Endothelial cell of umbilical vein (primary cell): ENCODE results near the gene PDE6C. TPM values are rescaled to one million over a fixed set of nuclear protein-coding genes. Genes with fewer than 3 reads are reported as not detected.

Source experiments
- BruUV-seq: library from RNA; stranded (reverse); fragments of 400-500 nt; replicated peaks from 2 replicates; lab custom pipeline; 2021; lab: Mats Ljungman, UMichigan
- CTCF ChIA-PET: fragments of 300-600, 350-600 bp; sonication (Branson Sonifier 250); formaldehyde crosslinking; loops from one replicate; lab custom pipeline; 2021; ENCODE audit warnings: antibody characterized with exemption, inconsistent platforms; lab: Charles Lee
- POLR2A ChIA-PET: fragments of 300-600, 350-600 bp; sonication (Branson Sonifier 250); formaldehyde crosslinking; loops from one replicate; lab custom pipeline; 2021; ENCODE audit warnings: antibody characterized with exemption, inconsistent platforms; lab: Charles Lee
- DNase-seq: peaks from one replicate; pipeline ENCODE4 v3.0.0-alpha.2; 2011; ENCODE audit warnings: low read depth, low spot score
- FAIRE-seq: peaks from 2 replicates; lab custom pipeline; 2011; peaks lifted over from hg19 to GRCh38; lab: Jason Lieb, UNC
- H2AFZ ChIP-seq: 2 replicates; pipeline ENCODE4 v1.6.0; 2012; ENCODE audit warnings: low read depth, low read length, control low read depth, inconsistent platforms
- H3K27ac ChIP-seq: 2 replicates; pipeline ENCODE4 v1.5.1; 2011; ENCODE audit warnings: low read depth, mild to moderate bottlenecking, control low read depth, low read length, moderate library complexity; ENCODE audit not compliant: insufficient read depth
- H3K27me3 ChIP-seq, 2 experiments: 2 replicates each; pipeline versions ENCODE4 v1.6.0 to v1.6.1; 2011; ENCODE audit warnings: low read length in 2 of 2, mixed read lengths in 1 of 2; ENCODE audit not compliant: control insufficient read depth in 2 of 2, insufficient read depth in 2 of 2
- H3K36me3 ChIP-seq, 2 experiments: 2 replicates in 1 of 2; 3 replicates in 1 of 2; pipeline ENCODE4 v1.5.1; 2011; ENCODE audit warnings: low read length in 2 of 2, mild to moderate bottlenecking in 1 of 2, moderate library complexity in 1 of 2; ENCODE audit not compliant: control insufficient read depth in 2 of 2, insufficient read depth in 2 of 2; ENCODE audit errors: extremely low read depth in 1 of 2
- H3K4me1 ChIP-seq: 3 replicates; pipeline ENCODE4 v1.5.1; 2011; ENCODE audit warnings: mild to moderate bottlenecking, low read length; ENCODE audit not compliant: control insufficient read depth, insufficient read depth; ENCODE audit errors: extremely low read depth
- H3K4me2 ChIP-seq: 2 replicates; pipeline ENCODE4 v1.6.1; 2011; ENCODE audit warnings: low read length, control low read depth, mixed read lengths; ENCODE audit not compliant: insufficient read depth
- H3K4me3 ChIP-seq, 3 experiments: fragments of 200-600 bp in 1 of 3; sonication (generic), shearing (Covaris generic) in 1 of 3; replicated peaks in 1 of 3; 2 replicates each; pipeline ENCODE4 v1.5.1; 2011 to 2016; ENCODE audit warnings: control low read depth in 3 of 3, low read length in 3 of 3, mild to moderate bottlenecking in 2 of 3, inconsistent platforms in 1 of 3, low read depth in 1 of 3, moderate library complexity in 1 of 3; ENCODE audit not compliant: insufficient read depth in 1 of 3
- H3K79me2 ChIP-seq: 2 replicates; pipeline ENCODE4 v1.6.0; 2012; ENCODE audit warnings: low read length, inconsistent platforms; ENCODE audit not compliant: control insufficient read depth, insufficient read depth
- H3K9ac ChIP-seq: replicated peaks from 2 replicates; pipeline ENCODE3; 2011; ENCODE audit warnings: low read length, control low read depth; ENCODE audit not compliant: insufficient read depth; ENCODE audit errors: extremely low read depth
- H3K9me1 ChIP-seq: replicated peaks from 3 replicates; pipeline ENCODE4 v1.6.0; 2011; ENCODE audit warnings: mild to moderate bottlenecking, low read length; ENCODE audit not compliant: control insufficient read depth, insufficient read depth; ENCODE audit errors: extremely low read depth
- H3K9me3 ChIP-seq: replicated peaks from 2 replicates; pipeline ENCODE4 v1.5.1; 2012; ENCODE audit warnings: low read length, inconsistent platforms; ENCODE audit not compliant: control insufficient read depth, insufficient read depth
- H4K20me1 ChIP-seq: replicated peaks from 2 replicates; pipeline ENCODE3; 2011; ENCODE audit warnings: mild to moderate bottlenecking, low read length; ENCODE audit not compliant: control insufficient read depth, insufficient read depth; ENCODE audit errors: extremely low read depth
- EZH2 ChIP-seq: IDR thresholded peaks from 2 replicates; pipeline ENCODE4 v1.6.1; 2012; ENCODE audit warnings: borderline replicate concordance, low read depth, mild to moderate bottlenecking, moderate library complexity, low read length, inconsistent platforms; ENCODE audit not compliant: severe bottlenecking
- FOS ChIP-seq: IDR thresholded peaks from 2 replicates; pipeline ENCODE4 v1.6.1; 2011; ENCODE audit warnings: mild to moderate bottlenecking, low read length, moderate library complexity, borderline replicate concordance; ENCODE audit not compliant: insufficient read depth
- GATA2 ChIP-seq: IDR thresholded peaks from 2 replicates; pipeline ENCODE4 v1.7.0; 2011; ENCODE audit warnings: low read depth, mild to moderate bottlenecking, moderate library complexity, mixed read lengths, low read length; ENCODE audit not compliant: insufficient read length, insufficient read depth
- JUN ChIP-seq: IDR thresholded peaks from 2 replicates; pipeline ENCODE4 v1.6.1; 2011; ENCODE audit warnings: borderline replicate concordance, low read depth; ENCODE audit not compliant: insufficient read length, insufficient read depth
- MAX ChIP-seq: IDR thresholded peaks from 2 replicates; pipeline ENCODE4 v1.6.1; 2011; ENCODE audit not compliant: insufficient read depth, insufficient read length
- MYC ChIP-seq: IDR thresholded peaks from one replicate; pipeline ENCODE4 v1.6.1; 2011; ENCODE audit warnings: mild to moderate bottlenecking, low read depth, low read length
- POLR2A ChIP-seq: IDR thresholded peaks from 2 replicates; pipeline ENCODE4 v1.6.1; 2012; ENCODE audit warnings: low read depth, mild to moderate bottlenecking, control low read depth, low read length
- POLR2AphosphoS5 ChIP-seq: IDR thresholded peaks from 2 replicates; pipeline ENCODE4 v1.6.1; 2012; ENCODE audit warnings: low read depth, mild to moderate bottlenecking, control low read depth, low read length, moderate library complexity; ENCODE audit not compliant: insufficient read depth
- dilution Hi-C: fragments of 300-500 bp; cut with MboI; formaldehyde crosslinking; loops from one replicate; pipeline ENCODE4 v1.15.0; 2019; ENCODE audit warnings: low sequenced_read_pairs; ENCODE audit not compliant: extremely low pct_ligation_motif_present
- intact Hi-C: fragments of 100-400 bp; cut with micrococcal nuclease; formaldehyde crosslinking; loops from one replicate; pipeline ENCODE4 v1.10.0; 2022
- polyA plus RNA-seq, 4 experiments: library from polyadenylated mRNA; depleted of rRNA in 3 of 4; stranded (reverse) in 3 of 4; unstranded in 1 of 4; fragments of >200 nt; gene quantifications; 2 replicates each; pipeline versions ENCODE4 v1.2.1 to v1.2.3, GENCODE V29; 2011 to 2012; ENCODE audit warnings: missing spikeins in 1 of 4
- total RNA-seq: library from RNA; stranded (reverse); gene quantifications from 2 replicates; pipeline ENCODE4 v1.2.3, GENCODE V29; 2021
- TF ChIP-seq, protein P1 (sequence below), 2 donors: IDR thresholded peaks; 1 replicate in 1 of 2; 2 replicates in 1 of 2; pipeline ENCODE4 v1.5.1; 2011; ENCODE audit warnings: low read length in 2 of 2, mild to moderate bottlenecking in 2 of 2, moderate library complexity in 2 of 2, control low read depth in 1 of 2, inconsistent platforms in 1 of 2, low read depth in 1 of 2; ENCODE audit not compliant: insufficient read depth in 1 of 2; ENCODE audit errors: extremely low read depth in 1 of 2

The PDE6C gene
- total and polyA plus RNA-seq, 2 donors (not counting 3 experiments of a cell fraction or from before 2014, with no cell fraction given) = not detected

DNA sequence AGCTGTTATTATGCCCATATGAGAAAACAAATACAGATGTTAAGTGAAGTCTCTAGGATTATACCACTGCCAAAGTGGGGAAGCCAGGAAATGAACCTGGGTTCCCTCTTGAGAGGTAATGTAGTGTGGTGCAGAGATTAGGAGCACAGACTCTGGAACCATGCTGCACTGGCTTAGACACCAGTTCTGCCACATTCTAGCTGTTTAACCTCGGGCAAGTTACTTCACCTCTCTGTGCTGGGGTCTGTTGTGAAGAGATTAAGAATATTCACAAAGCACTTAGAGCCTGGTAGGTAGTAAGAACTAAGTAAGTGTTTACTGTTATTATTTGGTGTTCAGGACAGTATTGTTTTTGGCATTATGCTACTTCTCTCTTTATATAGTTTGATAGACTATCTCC is 41.9 kb downstream of the PDE6C start:
- Histone ChIP-seq H3K36me3 (no peaks in the 10 kb centered on the region), H3K9me1 (no peaks in the 10 kb centered on the region), H3K27me3 (no peaks in the 10 kb centered on the region), H3K79me2 (no peaks in the 10 kb centered on the region), H3K9ac (no peak overlapping the region), H4K20me1 (no peaks in the 10 kb centered on the region), H3K4me3 (no peak overlapping the region), H3K4me2 (no peak overlapping the region), H3K27ac (no peak overlapping the region), H3K4me1 (peaks cover 4% of the 10 kb centered on the region), H3K9me3 (no peaks in the 10 kb centered on the region), H2AFZ (no peak overlapping the region)
- DNase-seq = no peak
- CTCF ChIA-PET = interaction anchor here (3.5 kb wide), 1 partner anchor 100 kb away, joined by 16 read pairs; no protein-coding TSS in a partner anchor
- no peak for FAIRE-seq
- POLR2A ChIA-PET = no interaction called here
- intact Hi-C loops (no loop called here), dilution Hi-C loops (no loop called here)
- no TSS peak for BruUV-seq
- TF ChIP-seq JUN (no peak), POLR2A (no peak), MAX (no peak), POLR2AphosphoS5 (no peak), EZH2 (no peak), GATA2 (no peak), MYC (no peak), FOS (no peak)
- TF ChIP-seq, protein P1, sequence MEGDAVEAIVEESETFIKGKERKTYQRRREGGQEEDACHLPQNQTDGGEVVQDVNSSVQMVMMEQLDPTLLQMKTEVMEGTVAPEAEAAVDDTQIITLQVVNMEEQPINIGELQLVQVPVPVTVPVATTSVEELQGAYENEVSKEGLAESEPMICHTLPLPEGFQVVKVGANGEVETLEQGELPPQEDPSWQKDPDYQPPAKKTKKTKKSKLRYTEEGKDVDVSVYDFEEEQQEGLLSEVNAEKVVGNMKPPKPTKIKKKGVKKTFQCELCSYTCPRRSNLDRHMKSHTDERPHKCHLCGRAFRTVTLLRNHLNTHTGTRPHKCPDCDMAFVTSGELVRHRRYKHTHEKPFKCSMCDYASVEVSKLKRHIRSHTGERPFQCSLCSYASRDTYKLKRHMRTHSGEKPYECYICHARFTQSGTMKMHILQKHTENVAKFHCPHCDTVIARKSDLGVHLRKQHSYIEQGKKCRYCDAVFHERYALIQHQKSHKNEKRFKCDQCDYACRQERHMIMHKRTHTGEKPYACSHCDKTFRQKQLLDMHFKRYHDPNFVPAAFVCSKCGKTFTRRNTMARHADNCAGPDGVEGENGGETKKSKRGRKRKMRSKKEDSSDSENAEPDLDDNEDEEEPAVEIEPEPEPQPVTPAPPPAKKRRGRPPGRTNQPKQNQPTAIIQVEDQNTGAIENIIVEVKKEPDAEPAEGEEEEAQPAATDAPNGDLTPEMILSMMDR (IDR thresholded peaks at IDR 0.05; ENCODE audit: extremely low read depth in 1 of 2, insufficient read depth in 1 of 2, low read depth in 1 of 2, low read length in 2 of 2) = no peak
